Measurements from ENCODE around the gene DENND1B. TPM values are rescaled to one million over a fixed set of nuclear protein-coding genes. Genes with fewer than 3 reads are reported as not detected.

DENND1B gene
- total RNA-seq, 1 experiment from 2014 or later, result 6.3 TPM

- Histone ChIP-seq H2BK5ac (ENCODE audit: insufficient read length, low read length) (no peak overlapping the region), H4K5ac (ENCODE audit: insufficient read length, low read depth, low read length) (no peak overlapping the region), H2AFZ (ENCODE audit: low read length) (no peak overlapping the region), H3K9ac (ENCODE audit: extremely low read depth, insufficient read length, low read length) (no peak overlapping the region), H4K8ac (replicated peaks; ENCODE audit: insufficient read length, low read depth, low read length) (no peak overlapping the region), H3K79me1 (ENCODE audit: insufficient read depth, low read depth, low read length, poor library complexity, severe bottlenecking) (no peaks in the 10 kb centered on the region), H3K4ac (ENCODE audit: low read depth, low read length) (no peak overlapping the region), H3T11ph (ENCODE audit: low read length) (no peak overlapping the region), H2BK15ac (ENCODE audit: low read depth, low read length) (no peak overlapping the region), H4K20me1 (ENCODE audit: control insufficient read depth, insufficient read depth, insufficient read length) (no peaks in the 10 kb centered on the region), H3K23me2 (ENCODE audit: insufficient read length, low read depth, low read length, poor library complexity, severe bottlenecking) (no peaks in the 10 kb centered on the region), H2BK120ac (ENCODE audit: low read depth, low read length, poor library complexity, severe bottlenecking) (no peak overlapping the region), H3K14ac (ENCODE audit: insufficient read depth, low read length) (no peak overlapping the region), H3K23ac (ENCODE audit: insufficient read length, low read depth, low read length) (no peak overlapping the region), H3K79me2 (ENCODE audit: insufficient read depth, low read length) (no peaks in the 10 kb centered on the region; the same call in 1 of the 2 replicates), H3K4me2 (ENCODE audit: insufficient read depth, insufficient read length, low read length) (no peak overlapping the region), H3K56ac (ENCODE audit: insufficient read length, low read depth, low read length) (no peak overlapping the region), H3K27ac (ENCODE audit: insufficient read length, low read depth, low read length) (no peak overlapping the region), H2BK12ac (ENCODE audit: insufficient read length, low read depth, low read length) (no peak overlapping the region), H2AK5ac (ENCODE audit: insufficient read length, low read length) (no peak overlapping the region), H4K91ac (ENCODE audit: insufficient read length, low read depth, low read length) (no peak overlapping the region), H3K27me3 (ENCODE audit: insufficient read depth, low read length) (no peaks in the 10 kb centered on the region; the same call in 1 of the 2 replicates), H3K18ac (ENCODE audit: insufficient read length, low read depth, low read length) (no peak overlapping the region), H2BK20ac (ENCODE audit: low read depth, low read length, poor library complexity, severe bottlenecking) (no peak overlapping the region), H3K4me1 (ENCODE audit: insufficient read depth, low read length) (no peaks in the 10 kb centered on the region), H3K9me3 (ENCODE audit: control insufficient read depth, low read depth, low read length) (no peaks in the 10 kb centered on the region)
- Mint-ChIP-seq H3K27ac (no peak overlapping the region), H3K4me3 (no peak overlapping the region), H3K36me3 (ENCODE audit: insufficient read depth in 1 of 3, low read depth in 3 of 3) (no peaks in the 10 kb centered on the region), H3K27me3 (ENCODE audit: low read depth) (no peaks in the 10 kb centered on the region), H3K4me1 (peaks cover 7 to 13% of the 10 kb centered on the region in 2 experiments; a peak in 3 of 4 replicates), H3K9me3 (no peaks in the 10 kb centered on the region)
- no peak for DNase-seq
- WGBS (ENCODE audit: extremely low coverage, insufficient read length, low lambda C conversion rate), result no CpG with 5 or more reads among the region's 2 CpGs
- TF ChIP-seq CTCF (conservative IDR thresholded peaks at IDR 0.05), result peak; percentile 76
These were observed 254.1 kb downstream of the DENND1B start for GRCh38 chr1:197521118-197521739.
